ENCODE data around the gene GLOD5. TPM values are rescaled to one million over a fixed set of nuclear protein-coding genes. Genes with fewer than 3 reads are reported as not detected.

The GLOD5 gene
- total RNA-seq, 4 donors from 2014 or later: 15.2 to 15.3 TPM; not detected in 2

DNA sequence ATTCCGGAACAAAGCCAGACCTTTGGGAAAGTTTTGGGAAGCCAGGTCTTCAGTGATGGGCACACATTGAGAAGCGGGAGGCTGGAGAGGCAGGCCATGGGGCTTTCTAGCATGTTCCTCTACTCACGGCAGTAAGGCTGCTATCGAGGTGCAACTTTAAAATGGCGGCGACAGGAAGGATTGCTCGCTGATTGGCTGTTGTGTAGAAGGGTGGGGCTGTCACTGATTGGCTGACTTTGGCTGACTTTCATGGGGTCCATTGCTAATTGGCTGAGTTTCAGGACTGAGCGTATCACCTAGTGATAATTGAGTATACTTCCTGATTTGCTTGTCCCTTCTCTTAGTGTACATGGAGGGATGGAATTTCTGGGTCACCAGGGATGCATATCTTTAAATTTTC lies 19.7 kb upstream of the GLOD5 start:
- H3K27me3 ChIP-seq: no peaks in the 10 kb centered on the region
- no peak overlapping the region for H3K4me3 ChIP-seq
- no peak for TF ChIP-seq CTCF (IDR thresholded peaks at IDR 0.05)
- no peak for TF ChIP-seq POLR2A (IDR thresholded peaks at IDR 0.05)
- no peak for DNase-seq
- H3K36me3 ChIP-seq: no peaks in the 10 kb centered on the region
- H3K27ac ChIP-seq: no peak overlapping the region
- no peaks in the 10 kb centered on the region for H3K4me1 ChIP-seq
- no peaks in the 10 kb centered on the region for H3K9me3 ChIP-seq

DNA sequence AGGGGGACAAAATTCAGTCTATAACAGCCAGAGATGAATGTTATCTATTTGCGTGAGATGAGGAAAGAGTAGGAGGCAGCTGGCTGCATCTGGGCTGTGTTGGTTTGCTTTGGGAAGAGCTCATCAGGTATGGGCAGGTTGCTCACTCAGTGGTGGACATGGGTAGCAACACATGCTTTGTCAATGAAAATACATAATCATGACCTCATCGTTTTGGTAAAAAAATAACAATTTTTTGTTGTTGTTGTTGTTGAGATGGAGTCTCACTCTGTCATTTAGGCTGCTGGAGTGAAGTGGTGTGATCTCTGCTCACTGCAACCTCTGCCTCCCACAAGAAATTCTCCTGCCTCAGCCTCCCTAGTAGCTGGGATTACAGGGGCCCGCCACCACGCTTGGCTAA lies 16.3 kb upstream of the GLOD5 start:
- Histone ChIP-seq H3K36me3 (no peaks in the 10 kb centered on the region), H3K27ac (no peak overlapping the region), H3K27me3 (no peaks in the 10 kb centered on the region), H3K9me3 (no peaks in the 10 kb centered on the region), H3K4me3 (no peak overlapping the region), H3K4me1 (no peaks in the 10 kb centered on the region)
- no peak for TF ChIP-seq POLR2A (IDR thresholded peaks at IDR 0.05)
- no peak for TF ChIP-seq CTCF (IDR thresholded peaks at IDR 0.05)
- no peak for DNase-seq

GRCh38 chrX:48747415-48748016 lies 14.0 kb upstream of the GLOD5 start:
- no peak overlapping the region for H3K4me3 ChIP-seq
- H3K36me3 ChIP-seq: no peaks in the 10 kb centered on the region
- TF ChIP-seq CTCF (IDR thresholded peaks at IDR 0.05) (no peak), POLR2A (IDR thresholded peaks at IDR 0.05) (no peak)
- H3K9me3 ChIP-seq: no peaks in the 10 kb centered on the region
- no peaks in the 10 kb centered on the region for H3K27me3 ChIP-seq
- DNase-seq: no peak
- no peak overlapping the region for H3K27ac ChIP-seq
- H3K4me1 ChIP-seq: no peaks in the 10 kb centered on the region

- Histone ChIP-seq H3K27ac (no peak overlapping the region), H3K9me3 (no peaks in the 10 kb centered on the region), H3K4me1 (no peaks in the 10 kb centered on the region), H3K27me3 (no peaks in the 10 kb centered on the region), H3K4me3 (no peak overlapping the region), H3K36me3 (no peaks in the 10 kb centered on the region)
- TF ChIP-seq CTCF (IDR thresholded peaks at IDR 0.05) (no peak), POLR2A (IDR thresholded peaks at IDR 0.05) (no peak)
- no peak for DNase-seq
Observed at GRCh38 chrX:48749182-48749581, 12.4 kb upstream of the GLOD5 start.

DNA sequence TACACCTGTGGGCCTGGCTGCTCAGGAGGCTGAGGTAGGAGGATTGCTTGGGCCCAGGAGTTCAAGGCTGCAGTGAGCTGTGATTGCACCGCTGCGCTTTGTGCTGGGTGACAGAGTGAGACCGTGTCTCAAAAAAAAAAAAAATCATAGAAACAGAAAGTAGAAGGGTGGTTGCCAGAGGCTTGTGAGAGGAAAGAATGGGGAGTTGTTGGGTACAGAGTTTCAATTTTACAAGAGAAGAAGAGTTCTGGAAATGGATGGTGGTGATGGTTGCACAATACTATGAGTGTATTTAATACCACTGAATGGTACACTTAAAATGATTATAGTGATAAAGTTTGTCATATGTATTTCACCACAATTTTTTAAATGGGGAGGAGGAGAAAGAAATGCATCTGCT lies 10.2 kb upstream of the GLOD5 start:
- H3K9me3 ChIP-seq: no peaks in the 10 kb centered on the region
- TF ChIP-seq CTCF (IDR thresholded peaks at IDR 0.05) (no peak), POLR2A (IDR thresholded peaks at IDR 0.05) (no peak)
- H3K27ac ChIP-seq: no peak overlapping the region
- no peak overlapping the region for H3K4me3 ChIP-seq
- H3K36me3 ChIP-seq: no peaks in the 10 kb centered on the region
- no peak for DNase-seq
- no peaks in the 10 kb centered on the region for H3K4me1 ChIP-seq
- no peaks in the 10 kb centered on the region for H3K27me3 ChIP-seq

DNA sequence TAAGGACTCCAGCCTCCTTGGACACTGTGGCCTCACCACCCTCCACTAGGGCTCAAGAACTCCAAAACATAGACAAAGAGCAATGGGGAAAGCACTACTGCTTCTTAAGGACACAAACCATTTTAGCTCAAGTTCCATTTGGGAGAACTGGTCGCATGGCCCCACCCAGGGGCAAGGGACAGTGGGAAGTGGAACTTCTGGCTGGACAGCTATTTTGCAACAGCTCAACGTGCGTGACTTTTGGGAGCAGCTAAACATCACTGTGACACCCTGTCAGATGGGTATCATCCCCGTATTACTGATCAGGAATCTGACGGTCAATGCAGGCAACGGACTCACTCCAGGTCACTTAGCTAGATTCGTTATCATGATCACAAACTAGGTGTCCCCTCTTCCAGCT lies 9.0 kb upstream of the GLOD5 start:
- no peaks in the 10 kb centered on the region for H3K27me3 ChIP-seq
- no peaks in the 10 kb centered on the region for H3K36me3 ChIP-seq
- no peak for DNase-seq
- H3K4me1 ChIP-seq: no peaks in the 10 kb centered on the region
- H3K4me3 ChIP-seq: no peak overlapping the region
- TF ChIP-seq POLR2A (IDR thresholded peaks at IDR 0.05) (no peak), CTCF (IDR thresholded peaks at IDR 0.05) (no peak)
- H3K9me3 ChIP-seq: no peaks in the 10 kb centered on the region
- no peak overlapping the region for H3K27ac ChIP-seq

All from Peyer's patch (tissue), 4 donors.